C1 segment of cervical spinal cord (tissue), 14 donors: Measurements from ENCODE around the gene ZDHHC7.

ENCODE experiments used
- DNase-seq, 14 donors: peaks; one replicate each; lab custom pipeline; 2025; lab: John Stamatoyannopoulos, UW

Gene ZDHHC7

DNA sequence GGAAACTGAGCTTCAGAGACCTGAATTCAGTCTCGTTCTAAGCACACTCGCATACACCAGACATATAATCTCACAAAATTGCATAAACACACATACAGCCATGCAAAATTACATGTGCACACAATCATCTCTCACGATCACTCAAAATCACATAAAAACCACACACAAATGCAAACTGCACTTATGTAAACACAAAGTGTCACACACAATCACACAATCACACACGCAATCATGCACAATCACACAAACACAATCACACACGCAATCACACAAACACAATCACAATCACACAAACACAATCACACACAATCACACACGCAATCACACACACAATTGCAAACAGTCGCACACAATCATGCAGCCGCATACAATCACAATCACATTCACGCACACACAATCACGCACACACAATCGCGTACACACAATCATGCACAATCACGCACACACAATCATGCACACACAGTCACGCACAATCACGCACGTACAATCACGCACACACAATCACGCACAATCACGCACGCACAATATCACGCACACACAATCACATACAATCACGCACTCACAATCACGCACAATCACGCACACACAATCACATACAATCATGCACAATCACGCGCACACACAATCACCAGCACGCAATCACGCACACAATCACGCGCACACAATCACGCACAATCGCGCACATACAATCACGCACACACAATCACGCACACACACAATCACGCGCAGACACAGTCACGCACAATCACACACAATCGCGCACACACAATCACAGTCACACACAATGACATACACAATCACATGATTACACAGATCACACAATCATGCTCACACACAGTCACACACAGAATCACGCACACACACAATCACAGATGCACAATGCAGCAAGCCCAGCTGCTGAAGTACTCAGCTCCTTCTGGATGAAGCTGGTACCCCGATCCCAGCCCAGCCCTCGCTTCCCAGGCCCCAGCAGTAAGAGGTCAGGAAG is 45.6 kb downstream of the ZDHHC7 start:
- no peak for DNase-seq

DNA sequence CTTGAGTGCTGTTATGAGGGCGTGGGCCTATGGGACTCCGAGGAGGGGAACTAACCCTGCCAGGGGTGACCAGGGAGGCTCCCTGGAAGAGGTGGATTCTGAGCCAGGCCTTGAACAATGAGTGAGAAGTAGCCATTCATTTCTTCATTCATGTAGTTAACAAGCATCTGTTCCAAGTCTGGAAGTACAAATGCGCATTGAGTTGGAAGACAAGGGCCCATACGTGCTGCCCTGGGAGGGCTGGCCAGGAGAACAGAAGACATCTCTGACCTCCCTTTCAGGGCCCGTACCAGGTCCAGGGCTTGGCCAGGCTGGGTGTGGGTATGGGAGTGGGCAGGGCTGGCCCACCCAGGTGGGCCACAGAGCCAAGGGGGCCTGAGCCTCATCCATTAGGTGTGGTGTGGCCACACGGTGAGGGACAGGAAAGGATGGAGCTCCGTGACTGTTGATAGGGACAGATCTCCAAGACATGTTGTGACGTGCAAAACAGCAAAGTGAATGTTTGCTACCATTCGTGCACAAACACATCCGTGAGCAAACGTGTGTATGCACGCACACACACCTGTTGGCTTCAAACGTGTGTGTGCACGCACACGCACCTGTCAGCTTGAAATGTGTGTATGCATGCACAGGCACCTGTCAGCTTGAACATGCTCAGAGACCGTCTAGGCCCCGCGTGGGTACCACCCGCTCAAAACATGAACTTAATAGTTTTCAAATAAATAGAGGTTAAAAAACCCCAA is 46.8 kb downstream of the ZDHHC7 start:
- no peak for DNase-seq

- DNase-seq = no peak
Measured at GRCh38 chr16:84963066-84963465, 48.3 kb downstream of the ZDHHC7 start.

GRCh38 chr16:84960942-84961341 is 50.4 kb downstream of the ZDHHC7 start:
- DNase-seq = no peak

- no peak for DNase-seq
Measured at GRCh38 chr16:84959784-84960417, 51.4 kb downstream of the ZDHHC7 start.

- DNase-seq = no peak
Measured at GRCh38 chr16:84959045-84959576, 52.2 kb downstream of the ZDHHC7 start.

- DNase-seq = no peak
Measured at GRCh38 chr16:84957792-84958191, 53.5 kb downstream of the ZDHHC7 start.

DNA sequence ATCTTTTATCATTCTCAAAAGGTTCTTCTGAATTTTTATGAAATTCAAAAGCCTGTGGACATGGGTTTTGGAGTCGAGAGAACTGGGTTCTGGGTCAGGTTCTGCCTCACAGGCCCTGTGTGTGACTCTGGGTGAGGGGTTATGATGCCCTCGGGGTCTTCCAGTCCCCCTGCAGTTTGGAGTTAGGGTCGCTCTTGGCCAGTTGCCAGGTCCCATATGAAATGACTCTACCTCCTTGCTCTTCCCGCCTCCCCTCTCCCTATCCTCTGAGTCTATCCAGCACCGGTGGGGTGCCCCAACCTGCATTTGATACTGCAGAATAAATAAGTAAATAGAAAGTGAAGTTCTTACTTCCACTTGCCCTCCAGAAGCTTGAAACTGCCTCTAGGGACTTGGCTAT is 54.1 kb downstream of the ZDHHC7 start:
- DNase-seq = no peak

GRCh38 chr16:84955427-84955826 is 55.9 kb downstream of the ZDHHC7 start:
- DNase-seq = no peak

- DNase-seq = no peak
Measured at GRCh38 chr16:84953190-84953746, 58.1 kb downstream of the ZDHHC7 start.

DNA sequence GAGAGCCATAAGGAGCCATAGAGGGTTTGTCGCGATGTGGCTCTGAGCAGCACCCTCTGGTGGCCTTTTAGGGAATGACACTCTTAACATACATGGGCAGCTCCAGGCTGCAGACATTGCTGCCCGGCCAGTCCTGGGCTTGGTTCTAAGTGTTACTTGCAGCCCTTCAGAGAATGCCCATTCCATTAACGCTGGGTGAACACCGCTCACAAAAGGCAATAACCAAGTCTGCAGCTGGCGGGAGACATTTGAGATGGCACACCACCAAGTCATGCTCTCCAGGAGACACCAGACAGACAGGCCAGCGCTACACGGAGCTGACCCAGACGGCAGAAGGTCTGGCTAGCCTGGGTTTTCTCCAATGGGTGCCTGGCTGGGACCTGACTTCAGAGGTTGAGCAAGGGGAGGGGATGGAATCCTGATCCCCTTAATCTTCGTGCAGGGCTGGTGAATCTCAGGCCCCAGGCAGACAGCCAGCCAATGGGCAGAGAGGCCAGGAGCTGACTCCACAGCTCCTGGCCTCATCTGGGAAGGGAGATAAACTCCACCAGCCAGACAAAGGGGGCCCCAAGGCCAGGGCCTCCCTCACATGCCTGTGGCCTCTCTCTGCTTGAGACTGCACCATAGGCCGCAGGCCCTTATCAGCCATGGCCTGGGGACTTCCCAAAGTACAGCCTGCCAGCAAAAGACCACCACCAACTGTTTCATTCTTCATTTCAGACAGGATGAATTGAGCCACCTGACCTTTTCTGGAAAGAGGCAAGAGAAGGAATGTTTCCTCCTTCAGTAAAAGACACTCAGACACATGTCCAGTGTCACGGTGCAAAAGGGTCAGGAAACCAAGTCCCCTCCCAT is 58.8 kb downstream of the ZDHHC7 start:
- DNase-seq = peak in 13 of 14 donors; percentile 6 to 74 (median 55)

GRCh38 chr16:84950906-84951305 is 60.4 kb downstream of the ZDHHC7 start:
- DNase-seq = no peak

DNA sequence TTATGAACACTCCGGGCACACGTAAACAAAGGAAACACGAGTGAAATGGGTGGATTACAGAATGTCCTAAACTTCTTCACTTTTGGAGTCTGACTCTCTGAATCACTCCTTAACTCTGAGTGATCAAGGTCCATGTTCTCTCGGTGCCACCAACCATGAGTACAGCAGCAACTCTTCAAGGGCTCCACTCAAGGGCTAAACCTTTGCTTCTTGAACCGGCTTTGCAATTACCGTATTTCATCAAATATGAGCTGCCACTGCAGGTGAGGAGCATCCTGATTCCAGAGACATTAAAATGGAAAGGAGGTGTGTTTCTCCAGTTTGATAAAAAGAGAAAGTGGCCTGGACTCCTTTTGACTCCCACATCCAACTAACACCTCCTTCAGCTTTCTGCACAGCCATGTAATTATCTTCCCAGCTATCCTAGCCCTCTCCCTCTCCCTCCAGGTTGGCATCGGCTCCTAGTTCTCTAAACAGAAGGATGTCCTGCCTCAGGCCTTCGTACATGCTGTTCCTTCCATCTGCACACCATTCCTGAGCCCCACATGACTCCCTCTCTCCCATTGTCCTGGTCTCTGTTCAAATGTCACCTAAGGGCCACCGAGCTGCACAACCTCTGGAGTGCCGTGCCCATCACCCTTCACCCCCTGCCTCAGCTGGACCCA is 61.4 kb downstream of the ZDHHC7 start:
- no peak for DNase-seq

DNA sequence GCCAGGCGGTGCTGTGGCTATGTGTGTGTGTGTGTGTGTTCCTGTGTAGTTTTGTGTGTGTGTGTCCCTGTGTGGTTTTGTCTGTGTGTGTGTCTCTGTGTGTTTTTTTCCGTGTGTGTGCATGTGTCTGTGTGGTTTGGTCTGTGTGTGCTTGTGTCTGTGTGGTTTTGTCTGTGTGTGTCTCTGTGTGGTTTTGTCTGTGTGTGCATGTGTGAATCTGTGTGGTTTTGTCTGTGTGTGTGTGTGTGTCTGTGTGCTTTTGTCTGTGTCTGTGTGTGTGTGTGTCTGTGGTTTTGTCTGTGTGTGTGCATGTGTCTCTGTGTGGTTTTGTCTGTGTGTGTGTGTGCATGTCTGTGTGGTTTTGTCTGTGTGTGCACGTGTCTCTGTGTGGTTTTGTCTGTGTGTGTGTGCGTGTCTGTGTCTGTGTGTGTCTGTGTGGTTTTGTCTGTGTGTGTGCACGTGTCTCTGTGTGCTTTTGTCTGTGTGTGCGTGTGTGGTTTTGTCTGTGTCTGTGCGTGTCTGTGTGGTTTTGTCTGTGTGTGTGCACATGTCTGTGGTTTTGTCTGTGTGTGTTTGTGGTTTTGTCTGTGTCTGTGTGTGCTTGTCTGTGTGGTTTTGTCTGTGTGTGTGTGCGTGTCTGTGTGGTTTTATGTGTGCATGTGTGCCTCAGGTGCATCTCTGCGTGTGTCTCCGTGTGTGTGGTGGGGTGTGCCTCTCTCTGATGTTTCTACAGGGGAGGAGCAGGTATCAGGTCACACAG is 62.3 kb downstream of the ZDHHC7 start:
- no peak for DNase-seq

GRCh38 chr16:84947996-84948850 is 63.1 kb downstream of the ZDHHC7 start:
- DNase-seq = no peak

DNA sequence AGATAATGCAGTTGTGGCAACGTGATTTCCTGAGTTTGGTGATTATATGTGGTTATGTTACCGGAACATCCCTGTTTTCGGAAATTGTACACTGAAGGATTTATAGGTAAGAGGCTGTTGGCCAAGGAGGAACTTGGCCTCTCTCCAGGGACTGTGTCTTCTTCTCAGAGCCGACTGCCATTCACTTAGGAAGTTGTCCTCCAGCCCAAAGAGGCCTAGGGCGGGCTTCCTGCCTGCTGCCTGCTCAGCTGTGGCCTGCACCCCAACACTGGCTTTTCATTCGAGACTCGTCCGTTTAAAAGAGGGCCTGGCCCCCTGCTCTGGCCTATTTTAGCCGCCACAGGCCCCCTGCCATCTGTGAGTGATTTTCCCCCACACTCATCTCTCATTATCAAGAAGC is 64.3 kb downstream of the ZDHHC7 start:
- DNase-seq = peak in 3 of 14 donors; percentile 6 to 12 (median 11)

GRCh38 chr16:84943620-84944019 is 67.7 kb downstream of the ZDHHC7 start:
- no peak for DNase-seq

GRCh38 chr16:84942786-84943185 is 68.5 kb downstream of the ZDHHC7 start:
- DNase-seq = no peak
